Subcutaneous adipose tissue (tissue), 4 donors: ENCODE results near the gene RPL10. TPM values are rescaled to one million over a fixed set of nuclear protein-coding genes. Genes with fewer than 3 reads are reported as not detected.

Experiments used
- total RNA-seq, 4 donors: library from RNA; depleted of rRNA; stranded (reverse); fragments of >200 nt; gene quantifications; one replicate each; pipeline ENCODE4 v1.1.0, GENCODE V29; 2016
- TF ChIP-seq, protein P1 (sequence below): fragments of 450-650 bp; IDR thresholded peaks from one replicate; pipeline ENCODE4 v1.5.1; 2016; ENCODE audit warnings: low read depth, mild to moderate bottlenecking, control low read depth, antibody characterized with exemption, moderate library complexity

RPL10 gene
- total RNA-seq, 4 donors from 2014 or later = 3,672 to 6,817 (median 5,466) TPM

- TF ChIP-seq, protein P1, sequence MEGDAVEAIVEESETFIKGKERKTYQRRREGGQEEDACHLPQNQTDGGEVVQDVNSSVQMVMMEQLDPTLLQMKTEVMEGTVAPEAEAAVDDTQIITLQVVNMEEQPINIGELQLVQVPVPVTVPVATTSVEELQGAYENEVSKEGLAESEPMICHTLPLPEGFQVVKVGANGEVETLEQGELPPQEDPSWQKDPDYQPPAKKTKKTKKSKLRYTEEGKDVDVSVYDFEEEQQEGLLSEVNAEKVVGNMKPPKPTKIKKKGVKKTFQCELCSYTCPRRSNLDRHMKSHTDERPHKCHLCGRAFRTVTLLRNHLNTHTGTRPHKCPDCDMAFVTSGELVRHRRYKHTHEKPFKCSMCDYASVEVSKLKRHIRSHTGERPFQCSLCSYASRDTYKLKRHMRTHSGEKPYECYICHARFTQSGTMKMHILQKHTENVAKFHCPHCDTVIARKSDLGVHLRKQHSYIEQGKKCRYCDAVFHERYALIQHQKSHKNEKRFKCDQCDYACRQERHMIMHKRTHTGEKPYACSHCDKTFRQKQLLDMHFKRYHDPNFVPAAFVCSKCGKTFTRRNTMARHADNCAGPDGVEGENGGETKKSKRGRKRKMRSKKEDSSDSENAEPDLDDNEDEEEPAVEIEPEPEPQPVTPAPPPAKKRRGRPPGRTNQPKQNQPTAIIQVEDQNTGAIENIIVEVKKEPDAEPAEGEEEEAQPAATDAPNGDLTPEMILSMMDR = no peak
These were observed 34.3 kb upstream of the RPL10 start for GRCh38 chrX:154363706-154364439.

GRCh38 chrX:154365052-154365600 lies 33.1 kb upstream of the RPL10 start:
- TF ChIP-seq, protein P1 = no peak

- TF ChIP-seq, protein P1 = no peak
These were observed 32.0 kb upstream of the RPL10 start for GRCh38 chrX:154365997-154366665.

- TF ChIP-seq, protein P1 = no peak
These were observed 31.5 kb upstream of the RPL10 start for GRCh38 chrX:154366666-154367055.

- TF ChIP-seq, protein P1 = no peak
These were observed 30.5 kb upstream of the RPL10 start for GRCh38 chrX:154367474-154368308.

GRCh38 chrX:154368630-154369448 lies 29.3 kb upstream of the RPL10 start:
- TF ChIP-seq, protein P1 = no peak
